RWPE2 (cell line): ENCODE results near the gene GFOD1.
A peak's percentile ranks its signal among the peaks of the same experiment; 100 is the strongest.

Source experiments
- ATAC-seq: fragments of 200-7000 bp; cut with Tn5 transposase; 3 replicates; pipeline ENCODE4 v1.9.1; 2021; ENCODE audit warnings: low read depth
- DNase-seq: peaks from one replicate; pipeline ENCODE4 v3.0.0-alpha.2; 2020; ENCODE audit warnings: low spot score
- H3K27ac ChIP-seq: fragments of 450-650 bp; 2 replicates; pipeline ENCODE4 v1.5.1; 2017; ENCODE audit warnings: mild to moderate bottlenecking; ENCODE audit not compliant: poor library complexity, severe bottlenecking
- H3K27me3 ChIP-seq: fragments of 250-450 bp; sonication (Bioruptor Pico); 2 replicates; pipeline ENCODE4 v1.5.1; 2021; ENCODE audit warnings: mild to moderate bottlenecking, moderate library complexity; ENCODE audit not compliant: insufficient read depth, poor library complexity, severe bottlenecking
- H3K36me3 ChIP-seq: fragments of 250-450 bp; sonication (Bioruptor Pico); 2 replicates; pipeline ENCODE4 v1.5.1; 2020; ENCODE audit warnings: low read depth, mild to moderate bottlenecking, moderate library complexity
- H3K4me1 ChIP-seq: fragments of 250-450 bp; sonication (Bioruptor Pico); 2 replicates; pipeline ENCODE4 v1.5.1; 2021; ENCODE audit warnings: mild to moderate bottlenecking, moderate library complexity; ENCODE audit not compliant: insufficient read depth, poor library complexity, severe bottlenecking
- H3K4me3 ChIP-seq: fragments of 250-450 bp; sonication (Bioruptor Pico); 2 replicates; pipeline ENCODE4 v1.5.1; 2021; ENCODE audit warnings: mild to moderate bottlenecking, moderate library complexity; ENCODE audit not compliant: severe bottlenecking
- H3K9me3 ChIP-seq: fragments of 250-450 bp; sonication (Bioruptor Pico); 2 replicates; pipeline ENCODE4 v1.5.1; 2021; ENCODE audit warnings: mild to moderate bottlenecking, moderate library complexity; ENCODE audit not compliant: severe bottlenecking
- TF ChIP-seq, protein P1 (sequence below): fragments of 450-650 bp; IDR thresholded peaks from one replicate; pipeline ENCODE4 v1.5.1; 2017; ENCODE audit warnings: mild to moderate bottlenecking, moderate library complexity; ENCODE audit not compliant: poor library complexity, severe bottlenecking

The GFOD1 gene

DNA sequence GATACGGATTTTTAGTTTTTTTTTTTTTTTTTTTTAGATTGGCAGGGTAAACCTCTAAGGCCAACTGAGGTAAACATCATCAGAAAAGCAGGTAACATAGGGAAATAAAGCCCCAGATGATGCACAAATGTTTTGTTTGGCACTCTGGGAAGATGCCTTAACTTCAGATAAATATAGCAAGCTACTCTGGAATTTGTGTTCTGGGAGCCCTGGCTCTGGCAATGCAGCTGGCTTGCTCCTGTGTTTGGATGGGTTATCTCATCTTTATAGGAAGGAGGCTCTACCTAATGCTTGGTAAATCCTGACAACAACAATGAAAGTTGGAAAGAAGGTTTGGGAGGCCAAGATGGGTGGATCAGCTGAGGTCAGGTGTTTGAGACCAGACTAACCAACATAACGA, 77.4 kb downstream of the GFOD1 start:
- no peaks in the 10 kb centered on the region for H3K36me3 ChIP-seq
- H3K27ac ChIP-seq, result no peak overlapping the region
- TF ChIP-seq, protein P1, sequence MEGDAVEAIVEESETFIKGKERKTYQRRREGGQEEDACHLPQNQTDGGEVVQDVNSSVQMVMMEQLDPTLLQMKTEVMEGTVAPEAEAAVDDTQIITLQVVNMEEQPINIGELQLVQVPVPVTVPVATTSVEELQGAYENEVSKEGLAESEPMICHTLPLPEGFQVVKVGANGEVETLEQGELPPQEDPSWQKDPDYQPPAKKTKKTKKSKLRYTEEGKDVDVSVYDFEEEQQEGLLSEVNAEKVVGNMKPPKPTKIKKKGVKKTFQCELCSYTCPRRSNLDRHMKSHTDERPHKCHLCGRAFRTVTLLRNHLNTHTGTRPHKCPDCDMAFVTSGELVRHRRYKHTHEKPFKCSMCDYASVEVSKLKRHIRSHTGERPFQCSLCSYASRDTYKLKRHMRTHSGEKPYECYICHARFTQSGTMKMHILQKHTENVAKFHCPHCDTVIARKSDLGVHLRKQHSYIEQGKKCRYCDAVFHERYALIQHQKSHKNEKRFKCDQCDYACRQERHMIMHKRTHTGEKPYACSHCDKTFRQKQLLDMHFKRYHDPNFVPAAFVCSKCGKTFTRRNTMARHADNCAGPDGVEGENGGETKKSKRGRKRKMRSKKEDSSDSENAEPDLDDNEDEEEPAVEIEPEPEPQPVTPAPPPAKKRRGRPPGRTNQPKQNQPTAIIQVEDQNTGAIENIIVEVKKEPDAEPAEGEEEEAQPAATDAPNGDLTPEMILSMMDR, result no peak
- no peak overlapping the region for H3K4me3 ChIP-seq
- peaks cover 28% of the 10 kb centered on the region for H3K4me1 ChIP-seq
- no peak for ATAC-seq
- H3K9me3 ChIP-seq, result no peaks in the 10 kb centered on the region
- no peak for DNase-seq
- no peaks in the 10 kb centered on the region for H3K27me3 ChIP-seq

DNA sequence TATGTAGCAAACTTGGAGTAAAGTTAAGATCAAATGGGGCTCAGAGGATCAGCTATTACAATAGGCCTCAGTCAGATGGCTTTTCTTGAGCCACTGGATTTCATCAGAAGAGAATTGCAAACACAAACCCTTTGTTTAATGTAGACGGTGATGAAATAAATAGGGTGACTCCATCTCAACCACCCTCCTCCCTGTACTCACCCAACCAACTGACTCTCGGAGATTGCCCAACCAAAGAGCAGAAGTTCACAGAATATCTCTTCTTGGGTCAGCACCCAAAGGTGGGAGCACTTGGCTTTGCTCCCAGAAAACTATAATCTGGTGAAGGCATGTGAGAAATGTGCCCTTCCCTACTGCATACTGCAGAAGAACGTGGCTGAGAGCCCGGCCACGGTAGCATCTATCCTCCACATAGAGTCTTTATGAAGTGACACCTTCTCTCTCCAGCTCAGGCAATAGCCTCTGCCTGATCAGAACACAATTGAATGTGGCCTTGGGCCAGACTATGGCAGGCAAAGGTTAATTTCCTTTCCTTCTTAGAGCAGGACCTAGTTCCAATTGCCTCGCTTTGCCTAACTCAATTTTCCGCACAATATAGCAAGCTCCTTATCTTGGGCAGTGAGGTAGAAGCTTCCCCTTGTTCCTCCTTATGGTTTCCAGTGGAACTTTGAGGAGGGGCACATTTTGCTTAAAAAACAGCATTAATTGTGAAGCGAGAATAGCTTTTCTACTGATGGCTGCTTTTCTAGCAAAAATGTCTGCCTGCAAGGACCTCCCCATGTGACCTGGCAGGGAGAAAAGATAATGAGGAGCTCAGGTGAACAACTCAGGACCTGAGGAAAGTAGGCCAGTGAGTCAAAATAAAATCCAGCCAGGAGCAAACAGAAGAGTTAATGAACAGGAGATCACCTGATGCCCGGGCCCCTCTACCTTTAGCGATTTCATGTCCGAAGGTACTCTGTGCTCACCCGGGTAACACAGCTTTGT, 79.4 kb downstream of the GFOD1 start:
- peaks cover 44% of the 10 kb centered on the region for H3K4me1 ChIP-seq
- peak; percentile 84 for DNase-seq
- no peaks in the 10 kb centered on the region for H3K9me3 ChIP-seq
- peak; percentile 91 for ATAC-seq
- H3K36me3 ChIP-seq, result no peaks in the 10 kb centered on the region
- peak overlapping the region; percentile 92 for H3K27ac ChIP-seq
- no peak overlapping the region for H3K4me3 ChIP-seq
- TF ChIP-seq, protein P1, result no peak
- H3K27me3 ChIP-seq, result no peaks in the 10 kb centered on the region

DNA sequence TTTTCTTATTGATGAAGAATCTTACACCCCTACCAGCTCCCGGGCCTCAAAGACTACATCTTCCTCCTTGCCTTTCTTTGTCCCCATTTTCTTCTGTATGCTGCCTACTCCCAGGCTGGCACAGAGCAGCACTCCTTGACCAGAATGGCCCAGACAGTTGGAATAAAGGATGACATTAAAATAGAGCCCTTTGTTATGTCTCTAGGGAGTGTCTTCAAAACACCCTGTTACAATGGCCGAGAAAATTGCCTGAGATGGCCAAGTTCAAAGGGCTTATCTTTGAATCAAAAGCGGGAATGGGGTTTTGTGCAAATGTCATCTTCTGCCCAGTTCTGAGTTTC, 80.1 kb downstream of the GFOD1 start:
- TF ChIP-seq, protein P1, result no peak
- Histone ChIP-seq H3K36me3 (no peaks in the 10 kb centered on the region), H3K9me3 (no peaks in the 10 kb centered on the region), H3K4me3 (no peak overlapping the region), H3K27ac (peak overlapping the region; percentile 92), H3K27me3 (no peaks in the 10 kb centered on the region), H3K4me1 (peaks cover 44% of the 10 kb centered on the region)
- no peak for DNase-seq
- ATAC-seq, result no peak; the same call in 2 of the 3 replicates

DNA sequence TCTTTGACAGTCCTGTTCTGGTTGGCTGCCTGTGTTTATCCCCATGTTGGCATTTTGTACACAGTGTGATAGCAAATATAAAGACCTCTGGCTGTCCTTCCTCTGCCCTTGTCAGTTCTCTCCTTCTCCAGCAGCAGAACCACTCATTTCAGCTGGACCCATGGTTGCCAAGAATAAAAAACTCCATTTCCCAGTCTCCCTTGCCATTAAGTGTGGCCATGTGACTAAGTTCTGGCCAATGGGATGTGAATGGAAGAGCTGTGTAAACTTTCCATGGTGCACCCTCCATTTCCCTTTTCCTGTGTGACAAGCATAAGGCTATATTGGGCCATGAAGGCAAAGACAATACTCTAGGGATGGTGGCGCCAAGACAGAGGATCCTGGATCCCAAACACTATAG, 80.6 kb downstream of the GFOD1 start:
- Histone ChIP-seq H3K27ac (peak overlapping the region; percentile 92), H3K9me3 (no peaks in the 10 kb centered on the region), H3K27me3 (no peaks in the 10 kb centered on the region), H3K4me1 (peaks cover 44% of the 10 kb centered on the region), H3K4me3 (no peak overlapping the region), H3K36me3 (no peaks in the 10 kb centered on the region)
- DNase-seq (no peak), ATAC-seq (no peak)
- TF ChIP-seq, protein P1, result no peak

DNA sequence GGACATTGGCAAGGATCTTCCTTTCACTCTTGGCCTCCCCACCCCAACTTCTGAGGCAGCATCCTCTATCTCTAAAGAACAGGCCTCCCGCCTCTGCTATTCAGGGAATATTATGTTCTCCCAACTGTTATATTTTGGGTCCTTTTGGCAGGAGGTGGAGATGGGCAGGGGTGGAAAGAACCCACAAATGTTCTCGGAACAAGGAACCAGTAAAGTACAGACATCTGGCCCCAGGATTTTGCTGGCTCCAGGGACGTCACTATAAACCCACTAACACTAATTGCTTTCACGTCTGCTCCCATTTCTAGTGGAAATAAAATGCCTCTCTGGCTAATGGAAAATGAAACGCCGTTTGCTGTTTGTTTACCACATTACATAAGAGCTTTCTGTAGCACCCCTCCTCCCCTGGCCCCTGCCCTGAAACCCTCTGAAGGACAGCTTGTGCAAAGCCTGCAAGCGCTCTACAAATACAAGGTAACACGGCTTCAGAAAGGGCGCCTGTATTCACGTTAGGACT, 81.4 kb downstream of the GFOD1 start:
- no peak for ATAC-seq
- Histone ChIP-seq H3K27ac (peak overlapping the region; percentile 92), H3K4me3 (no peak overlapping the region), H3K9me3 (no peaks in the 10 kb centered on the region), H3K4me1 (peaks cover 44% of the 10 kb centered on the region), H3K36me3 (no peaks in the 10 kb centered on the region), H3K27me3 (no peaks in the 10 kb centered on the region)
- TF ChIP-seq, protein P1, result no peak
- no peak for DNase-seq
